ENCODE measurements around the gene SPDYE17.
"Not testable (repeated sequence)": the region's sequence is repeated elsewhere in the genome, so short reads cannot be mapped to it uniquely, and the experiment has no call there.

SPDYE17 gene

GRCh38 chr7:77002104-77002503, 30.1 kb downstream of the SPDYE17 start:
- in situ Hi-C loops (cut with HindIII; ENCODE audit: low pct_ligation_motif_present, low pct_unique_long_range_greater_than_20kb, low sequenced_read_pairs); DNase-seq: not testable (repeated sequence)

- in situ Hi-C loops (cut with HindIII; ENCODE audit: low pct_ligation_motif_present, low pct_unique_long_range_greater_than_20kb, low sequenced_read_pairs); DNase-seq: not testable (repeated sequence)
Measured at GRCh38 chr7:76999474-77000107, 32.6 kb downstream of the SPDYE17 start.

- in situ Hi-C loops (cut with HindIII; ENCODE audit: low pct_ligation_motif_present, low pct_unique_long_range_greater_than_20kb, low sequenced_read_pairs): not testable (repeated sequence)
Measured at GRCh38 chr7:76998764-76999450, 33.3 kb downstream of the SPDYE17 start.

GRCh38 chr7:76998285-76998589, 33.9 kb downstream of the SPDYE17 start:
- in situ Hi-C loops (cut with HindIII; ENCODE audit: low pct_ligation_motif_present, low pct_unique_long_range_greater_than_20kb, low sequenced_read_pairs): no loop called here
- no peak for DNase-seq

More at GRCh38 chr7:76998764-76999450, 33.3 kb downstream of the SPDYE17 start:
- not testable (repeated sequence) for DNase-seq

GRCh38 chr7:76997381-76998284, 34.5 kb downstream of the SPDYE17 start:
- no peak for DNase-seq
- in situ Hi-C loops (cut with HindIII; ENCODE audit: low pct_ligation_motif_present, low pct_unique_long_range_greater_than_20kb, low sequenced_read_pairs): no loop called here

- in situ Hi-C loops (cut with HindIII; ENCODE audit: low pct_ligation_motif_present, low pct_unique_long_range_greater_than_20kb, low sequenced_read_pairs); DNase-seq: not testable (repeated sequence)
Measured at GRCh38 chr7:76996932-76997331, 35.2 kb downstream of the SPDYE17 start.

- DNase-seq: not testable (repeated sequence)
Measured at GRCh38 chr7:76994286-76994685, 37.9 kb downstream of the SPDYE17 start.

GRCh38 chr7:76993831-76994230, 38.3 kb downstream of the SPDYE17 start:
- in situ Hi-C loops (cut with HindIII; ENCODE audit: low pct_ligation_motif_present, low pct_unique_long_range_greater_than_20kb, low sequenced_read_pairs); DNase-seq: not testable (repeated sequence)

More at GRCh38 chr7:76994286-76994685, 37.9 kb downstream of the SPDYE17 start:
- in situ Hi-C loops (cut with HindIII; ENCODE audit: low pct_ligation_motif_present, low pct_unique_long_range_greater_than_20kb, low sequenced_read_pairs): not testable (repeated sequence)

GRCh38 chr7:76992871-76993270, 39.3 kb downstream of the SPDYE17 start:
- in situ Hi-C loops (cut with HindIII; ENCODE audit: low pct_ligation_motif_present, low pct_unique_long_range_greater_than_20kb, low sequenced_read_pairs); DNase-seq: not testable (repeated sequence)

- DNase-seq; in situ Hi-C loops (cut with HindIII; ENCODE audit: low pct_ligation_motif_present, low pct_unique_long_range_greater_than_20kb, low sequenced_read_pairs): not testable (repeated sequence)
Measured at GRCh38 chr7:76992204-76992603, 40.0 kb downstream of the SPDYE17 start.

GRCh38 chr7:76990202-76990601, 42.0 kb downstream of the SPDYE17 start:
- in situ Hi-C loops (cut with HindIII; ENCODE audit: low pct_ligation_motif_present, low pct_unique_long_range_greater_than_20kb, low sequenced_read_pairs); DNase-seq: not testable (repeated sequence)

- in situ Hi-C loops (cut with HindIII; ENCODE audit: low pct_ligation_motif_present, low pct_unique_long_range_greater_than_20kb, low sequenced_read_pairs); DNase-seq: not testable (repeated sequence)
Measured at GRCh38 chr7:76985924-76986717, 46.0 kb downstream of the SPDYE17 start.

- in situ Hi-C loops (cut with HindIII; ENCODE audit: low pct_ligation_motif_present, low pct_unique_long_range_greater_than_20kb, low sequenced_read_pairs): not testable (repeated sequence)
Measured at GRCh38 chr7:76984784-76985136, 47.4 kb downstream of the SPDYE17 start.

GRCh38 chr7:76983937-76984783, 48.0 kb downstream of the SPDYE17 start:
- DNase-seq; in situ Hi-C loops (cut with HindIII; ENCODE audit: low pct_ligation_motif_present, low pct_unique_long_range_greater_than_20kb, low sequenced_read_pairs): not testable (repeated sequence)

More at GRCh38 chr7:76984784-76985136, 47.4 kb downstream of the SPDYE17 start:
- not testable (repeated sequence) for DNase-seq

GRCh38 chr7:76983333-76983732, 48.8 kb downstream of the SPDYE17 start:
- DNase-seq; in situ Hi-C loops (cut with HindIII; ENCODE audit: low pct_ligation_motif_present, low pct_unique_long_range_greater_than_20kb, low sequenced_read_pairs): not testable (repeated sequence)

- in situ Hi-C loops (cut with HindIII; ENCODE audit: low pct_ligation_motif_present, low pct_unique_long_range_greater_than_20kb, low sequenced_read_pairs); DNase-seq: not testable (repeated sequence)
Measured at GRCh38 chr7:76982501-76982900, 49.7 kb downstream of the SPDYE17 start.

GRCh38 chr7:76981187-76981970, 50.8 kb downstream of the SPDYE17 start:
- DNase-seq; in situ Hi-C loops (cut with HindIII; ENCODE audit: low pct_ligation_motif_present, low pct_unique_long_range_greater_than_20kb, low sequenced_read_pairs): not testable (repeated sequence)
